Type B pancreatic cell (in vitro differentiated cells): ENCODE measurements around the gene CAMK2A. TPM values are rescaled to one million over a fixed set of nuclear protein-coding genes. Genes with fewer than 3 reads are reported as not detected.

ENCODE experiments used
- DNase-seq: peaks from one replicate; pipeline ENCODE4 v3.0.0; 2021; ENCODE audit warnings: mixed read lengths; ENCODE audit not compliant: unreplicated experiment; ENCODE audit errors: extremely low spot score
- H3K27ac Mint-ChIP-seq: 2 replicates; pipeline ENCODE4 v1.8.0; 2021; ENCODE audit warnings: mild to moderate bottlenecking, mixed read lengths
- H3K27me3 Mint-ChIP-seq: 2 replicates; pipeline ENCODE4 v1.8.0; 2021; ENCODE audit warnings: mixed read lengths
- H3K36me3 Mint-ChIP-seq: 2 replicates; pipeline ENCODE4 v1.8.0; 2021; ENCODE audit warnings: mixed read lengths
- H3K4me1 Mint-ChIP-seq: one replicate; pipeline ENCODE4 v1.8.0; 2021; ENCODE audit warnings: mixed read lengths; ENCODE audit not compliant: unreplicated experiment
- H3K4me3 Mint-ChIP-seq: 2 replicates; pipeline ENCODE4 v1.8.0; 2021; ENCODE audit warnings: mild to moderate bottlenecking, mixed read lengths
- H3K9me3 Mint-ChIP-seq: 2 replicates; pipeline ENCODE4 v1.8.0; 2021; ENCODE audit warnings: mixed read lengths
- total RNA-seq: library from RNA; stranded (reverse); gene quantifications from 2 replicates; pipeline ENCODE4 v1.2.1, GENCODE V29; 2021; ENCODE audit warnings: low replicate concordance
- TF ChIP-seq, protein P1 (sequence below): fragments of 200-600 bp; sonication (generic); conservative IDR thresholded peaks from 2 replicates; pipeline ENCODE4 v1.5.0; 2021; ENCODE audit warnings: antibody characterized with exemption, mild to moderate bottlenecking

CAMK2A gene
- total RNA-seq, 1 donor from 2014 or later, result 3.7 TPM

- H3K9me3 Mint-ChIP-seq, result no peaks in the 10 kb centered on the region
- TF ChIP-seq, protein P1, sequence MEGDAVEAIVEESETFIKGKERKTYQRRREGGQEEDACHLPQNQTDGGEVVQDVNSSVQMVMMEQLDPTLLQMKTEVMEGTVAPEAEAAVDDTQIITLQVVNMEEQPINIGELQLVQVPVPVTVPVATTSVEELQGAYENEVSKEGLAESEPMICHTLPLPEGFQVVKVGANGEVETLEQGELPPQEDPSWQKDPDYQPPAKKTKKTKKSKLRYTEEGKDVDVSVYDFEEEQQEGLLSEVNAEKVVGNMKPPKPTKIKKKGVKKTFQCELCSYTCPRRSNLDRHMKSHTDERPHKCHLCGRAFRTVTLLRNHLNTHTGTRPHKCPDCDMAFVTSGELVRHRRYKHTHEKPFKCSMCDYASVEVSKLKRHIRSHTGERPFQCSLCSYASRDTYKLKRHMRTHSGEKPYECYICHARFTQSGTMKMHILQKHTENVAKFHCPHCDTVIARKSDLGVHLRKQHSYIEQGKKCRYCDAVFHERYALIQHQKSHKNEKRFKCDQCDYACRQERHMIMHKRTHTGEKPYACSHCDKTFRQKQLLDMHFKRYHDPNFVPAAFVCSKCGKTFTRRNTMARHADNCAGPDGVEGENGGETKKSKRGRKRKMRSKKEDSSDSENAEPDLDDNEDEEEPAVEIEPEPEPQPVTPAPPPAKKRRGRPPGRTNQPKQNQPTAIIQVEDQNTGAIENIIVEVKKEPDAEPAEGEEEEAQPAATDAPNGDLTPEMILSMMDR, result no peak
- H3K4me3 Mint-ChIP-seq, result no peak overlapping the region
- DNase-seq, result no peak
- peaks cover 50% of the 10 kb centered on the region for H3K4me1 Mint-ChIP-seq
- H3K27ac Mint-ChIP-seq, result no peak overlapping the region
- H3K36me3 Mint-ChIP-seq, result no peaks in the 10 kb centered on the region
- H3K27me3 Mint-ChIP-seq, result no peaks in the 10 kb centered on the region
Measured at GRCh38 chr5:150315245-150315644, 25.7 kb upstream of the CAMK2A start.

- no peaks in the 10 kb centered on the region for H3K9me3 Mint-ChIP-seq
- no peaks in the 10 kb centered on the region for H3K36me3 Mint-ChIP-seq
- no peaks in the 10 kb centered on the region for H3K27me3 Mint-ChIP-seq
- peaks cover 49% of the 10 kb centered on the region for H3K4me1 Mint-ChIP-seq
- H3K4me3 Mint-ChIP-seq, result no peak overlapping the region
- DNase-seq, result no peak
- no peak overlapping the region for H3K27ac Mint-ChIP-seq
- TF ChIP-seq, protein P1, result no peak
Measured at GRCh38 chr5:150313921-150314716, 24.5 kb upstream of the CAMK2A start.

GRCh38 chr5:150313501-150313900 lies 23.9 kb upstream of the CAMK2A start:
- TF ChIP-seq, protein P1, result no peak
- H3K27ac Mint-ChIP-seq, result no peak overlapping the region
- no peaks in the 10 kb centered on the region for H3K9me3 Mint-ChIP-seq
- DNase-seq, result no peak
- H3K36me3 Mint-ChIP-seq, result no peaks in the 10 kb centered on the region
- no peak overlapping the region for H3K4me3 Mint-ChIP-seq
- peaks cover 44% of the 10 kb centered on the region for H3K4me1 Mint-ChIP-seq
- no peaks in the 10 kb centered on the region for H3K27me3 Mint-ChIP-seq

DNA sequence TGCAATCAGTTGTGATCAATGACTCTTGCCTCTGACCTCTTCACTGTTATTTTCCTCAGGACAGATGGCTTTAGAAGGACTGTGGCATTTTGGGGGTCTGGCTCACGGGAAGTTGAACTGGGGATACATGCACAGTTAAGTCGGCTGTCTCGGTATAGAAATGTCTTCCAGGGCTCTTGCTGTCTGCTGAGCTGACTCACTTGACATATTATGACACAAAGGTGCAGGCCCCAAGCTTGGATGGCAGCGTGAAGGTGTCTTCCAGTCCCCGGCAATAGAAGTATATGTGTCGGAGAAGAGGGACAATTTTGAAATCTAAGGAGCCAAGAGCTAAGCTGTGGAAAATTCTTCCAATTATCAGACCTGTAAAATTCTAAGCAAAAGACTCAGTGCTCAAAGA lies 22.9 kb upstream of the CAMK2A start:
- Mint-ChIP-seq H3K4me3 (no peak overlapping the region), H3K4me1 (peaks cover 40% of the 10 kb centered on the region), H3K27me3 (no peaks in the 10 kb centered on the region), H3K9me3 (no peaks in the 10 kb centered on the region), H3K36me3 (no peaks in the 10 kb centered on the region), H3K27ac (no peak overlapping the region)
- DNase-seq, result no peak
- TF ChIP-seq, protein P1, result no peak

DNA sequence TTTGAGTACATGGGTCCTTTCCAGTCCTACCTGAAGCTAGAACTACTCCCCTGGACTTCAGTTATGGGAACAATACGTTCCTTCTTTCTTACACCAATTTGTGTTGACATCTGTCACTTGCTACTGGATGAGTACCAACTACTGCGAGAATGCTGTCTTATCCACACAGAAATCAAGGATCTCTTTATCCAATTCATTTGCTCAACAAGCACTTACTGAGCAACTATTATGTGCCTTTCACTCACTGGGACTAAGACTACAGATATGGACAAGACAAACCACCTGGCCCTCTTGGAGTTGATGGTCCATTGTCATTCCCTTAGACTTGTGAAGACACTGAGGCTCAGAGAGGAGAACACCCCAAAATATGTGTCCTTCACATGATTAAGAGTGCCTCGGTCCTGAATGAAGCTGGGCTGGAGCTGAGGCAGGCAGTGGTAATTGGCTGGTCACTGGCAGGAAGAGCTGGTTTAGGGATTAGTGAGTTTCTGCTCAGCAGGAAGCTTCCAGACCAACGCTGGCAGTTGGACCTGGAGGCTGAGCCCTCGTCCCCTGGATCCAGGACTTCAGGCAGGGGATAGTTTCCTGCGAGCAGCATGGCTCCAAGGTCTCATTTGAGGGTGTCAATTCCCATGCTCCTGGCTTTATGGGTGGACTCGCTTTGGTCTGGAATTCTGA lies 21.6 kb upstream of the CAMK2A start:
- DNase-seq, result no peak
- Mint-ChIP-seq H3K4me3 (no peak overlapping the region), H3K4me1 (peaks cover 42% of the 10 kb centered on the region), H3K27me3 (no peaks in the 10 kb centered on the region), H3K9me3 (no peaks in the 10 kb centered on the region), H3K36me3 (no peaks in the 10 kb centered on the region), H3K27ac (no peak overlapping the region)
- TF ChIP-seq, protein P1, result no peak
